GM18511 (cell line): ENCODE measurements around the gene TSPYL1.
"Not testable (repeated sequence)": the region's sequence is repeated elsewhere in the genome, so short reads cannot be mapped to it uniquely, and the experiment has no call there.

Experiments
- ATAC-seq: cut with Tn5 transposase; IDR thresholded peaks from one replicate; pipeline ENCODE4 v1.9.1; 2021; ENCODE audit warnings: mild to moderate bottlenecking, moderate library complexity; ENCODE audit not compliant: unreplicated experiment

TSPYL1 gene

GRCh38 chr6:116279232-116280160 is at the start of gene TSPYL1:
TSPYL1 (minus strand) TSS chr6:116279930; CDS start chr6:116279830, 100 bp downstream.
- peak; percentile 96 for ATAC-seq

DNA sequence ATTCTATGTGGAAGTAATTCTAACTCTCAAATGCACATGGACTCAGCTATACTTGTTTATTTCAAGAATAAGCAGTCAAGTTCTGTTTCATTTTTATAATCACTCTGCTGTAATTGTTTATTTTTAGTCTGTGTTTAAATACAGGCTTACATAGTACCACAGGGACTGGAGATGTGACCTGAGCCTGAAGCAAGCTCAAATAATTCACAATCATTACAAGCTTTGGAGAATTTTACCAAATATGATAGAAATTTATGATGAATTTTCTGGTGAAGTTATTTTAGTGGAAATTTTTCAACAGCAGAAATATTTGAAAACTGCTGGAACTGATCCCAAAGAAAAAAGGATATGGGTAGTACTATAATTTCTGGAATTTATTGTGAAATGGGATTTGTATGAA is 49.4 kb upstream of the TSPYL1 start:
- no peak for ATAC-seq

GRCh38 chr6:116328528-116328903 is 48.8 kb upstream of the TSPYL1 start:
- no peak for ATAC-seq

- no peak for ATAC-seq
Observed at GRCh38 chr6:116327803-116328527, 48.2 kb upstream of the TSPYL1 start.

DNA sequence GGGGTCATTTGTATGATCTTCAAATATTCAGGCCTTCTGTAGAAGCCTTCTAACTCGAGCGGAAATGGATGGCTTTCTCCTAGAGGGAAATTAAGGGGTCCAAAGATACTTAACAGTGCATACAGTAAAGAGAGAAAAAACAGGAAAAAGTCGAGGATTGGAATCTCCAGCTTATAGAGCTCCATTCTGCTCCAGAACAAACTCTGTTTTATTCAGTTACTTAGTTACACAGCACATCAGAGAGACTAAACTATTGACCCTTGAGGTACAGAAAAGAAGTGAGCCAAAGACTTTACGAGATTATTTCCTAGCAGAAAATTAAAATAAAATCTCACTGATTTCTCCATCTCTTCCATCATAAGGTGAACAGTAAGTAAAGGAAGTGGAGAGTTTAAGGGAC is 47.3 kb upstream of the TSPYL1 start:
- ATAC-seq: no peak

GRCh38 chr6:116326181-116326671 is 46.5 kb upstream of the TSPYL1 start:
- no peak for ATAC-seq

DNA sequence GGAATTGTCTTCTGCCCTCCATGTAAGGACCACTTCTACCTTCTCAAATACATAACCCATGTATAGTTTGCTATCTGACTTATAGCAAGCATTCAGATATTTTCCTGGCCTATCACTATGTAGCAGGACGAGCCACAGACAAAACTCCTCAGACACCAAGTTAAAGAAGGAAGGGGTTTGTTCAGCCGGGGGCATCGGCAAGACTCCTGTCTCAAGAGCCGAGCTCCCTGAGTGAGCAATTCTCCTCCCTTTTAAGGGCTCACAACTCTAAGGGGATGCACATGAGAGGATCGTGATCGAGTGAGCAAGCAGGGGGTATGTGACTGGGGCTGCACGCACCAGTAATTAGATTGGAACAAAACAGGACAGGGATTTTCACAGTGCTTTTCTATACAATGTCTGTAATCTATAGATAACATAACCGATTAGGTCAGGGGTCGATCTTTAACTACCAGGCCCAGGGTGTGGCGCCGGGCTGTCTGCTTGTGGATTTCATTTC is 46.0 kb upstream of the TSPYL1 start:
- not testable (repeated sequence) for ATAC-seq

GRCh38 chr6:116323863-116324262 is 44.1 kb upstream of the TSPYL1 start:
- no peak for ATAC-seq

GRCh38 chr6:116321933-116322332 is 42.2 kb upstream of the TSPYL1 start:
- ATAC-seq: not testable (repeated sequence)

DNA sequence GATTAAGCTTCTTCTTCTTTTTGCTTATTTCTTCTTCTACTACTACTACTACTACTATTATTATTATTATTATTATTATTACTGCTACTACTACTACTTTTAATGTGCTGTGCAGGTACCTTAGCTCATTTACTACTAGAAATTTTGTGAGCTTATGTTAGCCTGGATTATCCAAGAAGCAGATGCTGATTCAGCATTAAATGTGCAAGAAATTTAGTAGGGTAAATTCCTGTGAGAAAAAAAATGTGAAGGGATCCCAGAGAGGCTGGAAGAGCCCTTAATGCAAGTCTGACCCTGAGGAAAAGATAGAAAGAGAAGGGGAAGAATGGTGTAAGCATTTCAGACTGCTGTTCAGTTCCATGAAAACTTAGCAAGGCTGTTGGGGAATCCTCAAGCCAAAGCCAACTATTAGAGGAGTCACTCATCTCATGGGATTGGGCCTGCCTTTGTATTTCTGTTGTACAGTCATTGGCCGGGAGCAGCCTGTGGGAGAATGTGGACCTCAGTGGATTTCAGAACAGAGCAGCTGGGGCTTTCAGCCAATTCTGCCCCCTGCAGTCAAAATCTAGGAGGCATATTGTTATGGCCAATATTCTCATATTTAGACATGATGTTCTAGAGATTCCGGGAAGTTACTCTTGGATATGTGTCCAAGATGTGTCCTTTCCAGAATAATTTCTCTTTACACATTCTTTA is 37.2 kb upstream of the TSPYL1 start:
- no peak for ATAC-seq

GRCh38 chr6:116314878-116315277 is 35.1 kb upstream of the TSPYL1 start:
- ATAC-seq: no peak

GRCh38 chr6:116314218-116314617 is 34.5 kb upstream of the TSPYL1 start:
- no peak for ATAC-seq

- ATAC-seq: no peak
Observed at GRCh38 chr6:116313101-116313776, 33.5 kb upstream of the TSPYL1 start.

- no peak for ATAC-seq
Observed at GRCh38 chr6:116309657-116310056, 29.9 kb upstream of the TSPYL1 start.

DNA sequence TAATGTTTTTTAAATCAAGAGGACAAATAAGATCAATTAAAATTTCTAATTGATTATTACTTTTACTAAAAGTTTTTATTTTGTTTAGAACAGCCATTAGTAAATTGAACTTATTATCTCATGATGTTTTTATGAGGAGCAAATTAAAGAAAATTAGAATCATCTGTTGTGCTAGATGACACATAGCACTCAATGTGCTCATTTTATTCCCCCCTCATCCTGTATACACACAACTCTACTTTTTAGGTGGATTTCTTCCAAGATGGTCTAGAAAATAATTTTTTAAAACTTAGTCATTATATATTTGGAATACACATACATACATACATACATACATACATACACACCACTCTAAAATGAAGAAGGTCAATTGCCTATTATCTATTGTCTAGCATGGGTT is 29.3 kb upstream of the TSPYL1 start:
- ATAC-seq: no peak

- ATAC-seq: no peak
Observed at GRCh38 chr6:116307633-116308032, 27.9 kb upstream of the TSPYL1 start.

GRCh38 chr6:116307001-116307400 is 27.3 kb upstream of the TSPYL1 start:
- ATAC-seq: no peak

DNA sequence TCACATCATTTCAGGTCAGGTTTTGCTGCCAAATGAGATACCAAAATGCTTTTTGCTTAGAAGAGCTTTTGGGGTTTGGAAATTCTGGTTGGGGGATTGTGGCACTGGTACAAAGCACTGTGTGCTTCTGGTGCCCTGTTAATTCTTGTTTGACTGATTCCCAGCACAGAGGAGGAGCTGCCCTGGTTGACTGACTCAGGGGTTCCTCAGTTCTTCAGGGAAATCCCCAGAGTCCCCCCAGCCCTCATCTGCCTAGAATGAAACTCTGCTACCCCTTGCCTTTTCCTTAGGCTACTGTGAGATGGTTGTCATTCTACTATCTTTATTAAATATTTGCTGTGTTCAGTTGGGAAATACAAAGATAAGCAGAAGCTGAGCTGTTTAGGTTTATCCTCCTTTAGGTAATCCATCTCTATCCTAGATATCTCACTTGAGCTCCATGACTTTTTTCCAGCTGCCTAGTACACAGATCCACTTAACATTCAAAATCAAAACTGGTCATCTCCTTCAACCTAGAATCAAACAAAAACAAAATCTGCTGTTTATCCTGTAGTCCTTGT is 24.9 kb upstream of the TSPYL1 start:
- no peak for ATAC-seq

DNA sequence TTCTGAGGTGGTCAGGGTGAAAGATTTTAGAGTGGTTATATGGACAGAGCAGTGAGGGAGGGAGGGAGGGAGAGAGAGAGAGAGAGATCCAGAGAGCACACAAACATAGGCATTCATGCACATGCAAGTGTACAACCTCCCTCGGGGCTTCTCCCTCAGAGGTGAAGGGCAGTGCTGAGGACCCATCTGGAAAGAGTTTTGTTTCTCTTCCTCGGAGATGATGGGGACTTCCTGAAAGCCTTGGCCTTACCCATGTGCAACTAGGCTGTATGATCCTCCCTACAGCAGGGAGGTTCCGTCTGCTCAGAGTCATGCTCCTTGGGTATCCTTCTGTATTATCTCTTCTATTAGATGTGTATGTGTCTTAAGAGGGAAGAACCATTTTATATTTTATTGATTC is 21.4 kb upstream of the TSPYL1 start:
- ATAC-seq: no peak

- ATAC-seq: no peak
Observed at GRCh38 chr6:116300566-116300965, 20.8 kb upstream of the TSPYL1 start.
